HEK293 (cell line): Measurements from ENCODE around the gene PRPSAP2.

Experiments used
- CTCF ChIP-seq: fragments of 450-650 bp; formaldehyde crosslinking; IDR thresholded peaks from 2 replicates; pipeline ENCODE4 v1.5.1; 2016; ENCODE audit warnings: missing biosample characterization, missing genetic modification characterization
- YY1 ChIP-seq: fragments of 450-650 bp; formaldehyde crosslinking; IDR thresholded peaks from 2 replicates; pipeline ENCODE4 v1.5.1; 2018; ENCODE audit warnings: missing biosample characterization, missing genetic modification characterization
- ZBTB21 ChIP-seq: fragments of 450-650 bp; formaldehyde crosslinking; IDR thresholded peaks from 2 replicates; pipeline ENCODE4 v1.5.1; 2017; ENCODE audit warnings: missing biosample characterization, missing genetic modification characterization
- ZBTB44 ChIP-seq: fragments of 450-650 bp; IDR thresholded peaks from 2 replicates; pipeline ENCODE4 v1.5.1; 2018; ENCODE audit warnings: missing biosample characterization, mild to moderate bottlenecking, missing genetic modification characterization
- ZNF121 ChIP-seq: fragments of 450-650 bp; formaldehyde crosslinking; IDR thresholded peaks from 2 replicates; pipeline ENCODE4 v1.5.1; 2016; ENCODE audit warnings: missing biosample characterization, missing genetic modification characterization
- ZNF184 ChIP-seq: fragments of 450-650 bp; IDR thresholded peaks from 2 replicates; pipeline ENCODE4 v1.5.1; 2018; ENCODE audit warnings: missing biosample characterization, mild to moderate bottlenecking, missing genetic modification characterization
- ZNF239 ChIP-seq: fragments of 450-650 bp; formaldehyde crosslinking; IDR thresholded peaks from 2 replicates; pipeline ENCODE4 v1.5.1; 2016; ENCODE audit warnings: missing biosample characterization, missing genetic modification characterization
- ZNF248 ChIP-seq: fragments of 450-650 bp; formaldehyde crosslinking; IDR thresholded peaks from 2 replicates; pipeline ENCODE4 v1.5.1; 2017; ENCODE audit warnings: missing biosample characterization, missing genetic modification characterization
- ZNF362 ChIP-seq: fragments of 450-650 bp; formaldehyde crosslinking; IDR thresholded peaks from 2 replicates; pipeline ENCODE4 v1.5.1; 2016; ENCODE audit warnings: missing biosample characterization, missing genetic modification characterization
- ZNF514 ChIP-seq: fragments of 450-650 bp; formaldehyde crosslinking; IDR thresholded peaks from 2 replicates; pipeline ENCODE4 v1.5.1; 2016; ENCODE audit warnings: missing biosample characterization, missing genetic modification characterization
- ZNF777 ChIP-seq: fragments of 450-650 bp; formaldehyde crosslinking; IDR thresholded peaks from 2 replicates; pipeline ENCODE4 v1.5.1; 2017; ENCODE audit warnings: missing biosample characterization, missing genetic modification characterization, borderline replicate concordance
- ZSCAN16 ChIP-seq: fragments of 450-650 bp; formaldehyde crosslinking; IDR thresholded peaks from 2 replicates; pipeline ENCODE4 v1.5.1; 2016; ENCODE audit warnings: missing biosample characterization, missing genetic modification characterization
- TF ChIP-seq, protein P1 (sequence below): fragments of 450-650 bp; formaldehyde crosslinking; IDR thresholded peaks from 2 replicates; pipeline ENCODE4 v1.5.1; 2016; ENCODE audit warnings: missing biosample characterization, missing genetic modification characterization, low read depth

DNA sequence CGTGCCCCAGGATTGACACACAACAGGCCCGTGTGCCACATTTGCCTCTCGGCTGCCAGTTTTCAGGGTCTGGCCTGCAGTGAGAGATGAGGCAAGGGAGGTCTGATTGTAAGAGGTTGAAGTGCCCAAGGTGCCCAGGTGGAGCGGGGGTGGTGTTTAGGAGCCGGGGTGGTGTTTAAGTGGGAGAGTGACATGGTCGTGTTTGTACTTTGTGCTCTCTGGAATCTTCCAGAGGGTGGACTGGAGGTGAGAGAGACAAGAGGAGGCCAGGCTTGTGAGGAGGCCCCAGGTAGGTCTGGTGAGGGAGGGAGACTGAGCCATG, 104.5 kb downstream of the PRPSAP2 start:
- TF ChIP-seq ZBTB44: no peak
- no peak for TF ChIP-seq ZNF248 (tag by site-specific recombination)
- no peak for TF ChIP-seq ZBTB21 (tag by site-specific recombination)
- TF ChIP-seq ZNF239: no peak
- TF ChIP-seq, protein P1, sequence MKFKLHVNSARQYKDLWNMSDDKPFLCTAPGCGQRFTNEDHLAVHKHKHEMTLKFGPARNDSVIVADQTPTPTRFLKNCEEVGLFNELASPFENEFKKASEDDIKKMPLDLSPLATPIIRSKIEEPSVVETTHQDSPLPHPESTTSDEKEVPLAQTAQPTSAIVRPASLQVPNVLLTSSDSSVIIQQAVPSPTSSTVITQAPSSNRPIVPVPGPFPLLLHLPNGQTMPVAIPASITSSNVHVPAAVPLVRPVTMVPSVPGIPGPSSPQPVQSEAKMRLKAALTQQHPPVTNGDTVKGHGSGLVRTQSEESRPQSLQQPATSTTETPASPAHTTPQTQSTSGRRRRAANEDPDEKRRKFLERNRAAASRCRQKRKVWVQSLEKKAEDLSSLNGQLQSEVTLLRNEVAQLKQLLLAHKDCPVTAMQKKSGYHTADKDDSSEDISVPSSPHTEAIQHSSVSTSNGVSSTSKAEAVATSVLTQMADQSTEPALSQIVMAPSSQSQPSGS (tag by site-specific recombination): no peak
- no peak for TF ChIP-seq ZSCAN16 (tag by site-specific recombination)
- no peak for TF ChIP-seq CTCF (tag by site-specific recombination)
- no peak for TF ChIP-seq ZNF514 (tag by site-specific recombination)
- no peak for TF ChIP-seq ZNF362 (tag by site-specific recombination)
- TF ChIP-seq ZNF121: no peak
- TF ChIP-seq ZNF777 (tag by site-specific recombination): no peak
- no peak for TF ChIP-seq YY1 (tag by site-specific recombination)
- no peak for TF ChIP-seq ZNF184
